Fibroblast of skin of abdomen (primary cell): Measurements from ENCODE around the gene KRT27.

Source experiments
- DNase-seq: peaks from one replicate; pipeline ENCODE4 v3.0.0-alpha.2; 2013

The KRT27 gene

DNA sequence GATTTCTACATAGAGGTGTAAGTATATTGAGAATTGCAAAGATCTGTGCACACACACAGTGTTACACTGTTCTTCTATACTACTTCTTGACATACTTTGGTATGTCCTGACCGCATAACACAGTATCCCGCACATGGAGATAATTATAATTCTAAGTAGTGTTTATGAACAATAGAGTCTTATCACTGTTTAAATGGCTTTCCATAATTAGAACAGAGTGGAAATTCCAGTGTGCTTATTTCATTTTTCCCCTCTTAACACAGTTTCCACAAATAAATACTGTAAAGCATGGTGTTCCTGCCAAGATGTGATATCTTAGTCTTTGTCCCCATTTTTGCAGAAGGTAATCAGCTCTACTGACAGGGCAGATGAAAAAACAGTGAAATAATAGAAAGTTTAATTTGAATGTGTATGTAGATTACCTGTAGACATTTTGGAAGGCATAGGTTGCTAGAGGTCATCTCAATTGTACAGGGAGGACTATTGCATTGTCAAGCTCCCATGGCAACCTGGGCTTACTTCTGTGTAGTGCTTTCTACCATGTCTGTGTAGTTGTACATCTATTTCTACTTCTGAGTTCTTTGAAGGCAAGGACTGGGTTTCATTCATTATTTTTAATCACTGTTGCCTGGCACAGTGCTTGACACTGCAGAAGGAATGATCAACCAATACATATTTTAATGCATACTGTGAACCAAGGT is 27.5 kb upstream of the KRT27 start:
- DNase-seq = peak; percentile 42

DNA sequence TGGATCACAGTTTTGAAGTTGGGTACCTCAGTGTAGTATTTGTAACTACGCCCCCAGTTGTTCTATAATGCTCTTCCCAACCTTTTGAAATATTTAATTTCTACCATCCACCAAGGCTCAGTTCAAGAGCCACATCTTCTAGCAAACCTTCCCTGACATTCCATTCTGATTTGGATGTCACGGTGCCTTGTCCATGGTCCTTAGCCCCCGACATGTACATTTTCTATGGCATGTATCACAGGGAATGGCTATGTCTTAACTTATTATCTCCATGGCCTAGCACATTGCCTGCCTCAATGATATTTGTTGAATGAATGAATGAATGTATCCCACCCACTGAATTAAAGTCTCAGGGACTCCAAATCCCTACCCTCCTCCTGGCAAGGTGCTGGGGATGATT is 23.8 kb upstream of the KRT27 start:
- DNase-seq = no peak

DNA sequence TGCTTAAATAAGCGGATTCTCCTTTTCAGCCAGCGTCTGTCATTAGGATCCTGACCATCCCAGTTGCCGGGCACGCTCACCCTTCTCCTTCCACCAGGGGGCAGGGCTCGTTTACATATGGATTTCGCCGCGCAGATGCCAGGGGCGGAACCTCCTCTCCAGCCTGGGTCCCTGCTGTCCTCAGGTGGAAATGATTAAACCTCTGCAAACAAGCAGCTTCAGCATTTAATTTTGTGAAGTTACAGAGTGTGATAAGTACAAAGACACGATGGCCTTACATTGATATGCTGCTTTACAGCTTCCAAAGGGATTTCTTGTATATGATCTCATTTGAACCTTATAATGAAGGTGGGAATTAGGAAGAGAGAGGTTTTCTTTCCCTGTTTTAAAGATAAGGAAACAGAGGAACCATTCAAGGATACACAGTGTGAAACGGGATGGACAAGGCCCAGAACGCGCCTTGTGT is 21.3 kb upstream of the KRT27 start:
- peak; percentile 66 for DNase-seq

DNA sequence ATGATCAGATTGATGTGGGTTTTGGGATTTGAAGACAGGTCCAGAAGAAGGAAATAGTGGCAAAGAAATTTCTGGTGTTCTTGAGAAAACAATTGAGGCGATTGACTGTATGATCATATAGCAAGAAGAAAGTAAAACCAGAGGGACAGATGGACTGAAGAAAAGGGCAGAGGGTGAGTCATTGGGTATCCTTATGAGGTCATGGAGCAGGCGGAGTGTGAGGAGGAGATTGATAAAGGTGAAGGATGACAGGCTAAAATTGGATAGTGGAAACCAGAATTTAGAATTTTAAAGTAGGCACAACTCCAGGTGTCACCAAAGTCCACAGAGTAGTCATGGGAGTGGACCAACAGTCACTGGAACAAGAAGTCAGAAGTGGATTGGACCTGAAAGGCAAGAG is 18.8 kb upstream of the KRT27 start:
- no peak for DNase-seq

DNA sequence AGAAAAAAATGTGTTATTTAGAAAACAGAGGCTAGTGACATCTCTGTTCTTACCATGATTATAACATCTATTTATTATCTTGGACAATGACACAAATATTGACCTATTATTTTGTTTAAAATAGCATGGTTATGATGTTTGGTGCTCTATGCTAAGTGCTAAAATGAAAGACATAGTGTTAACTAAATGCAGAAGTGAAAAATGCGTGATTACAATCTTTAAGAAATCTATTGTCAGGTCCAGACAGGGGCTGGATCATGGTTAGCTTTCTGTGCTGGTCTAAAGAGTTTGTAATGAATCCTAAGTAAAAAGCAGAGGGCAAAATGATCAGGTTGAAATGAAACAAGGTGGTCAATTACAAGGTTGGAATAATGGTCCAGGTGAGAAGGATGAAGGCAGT is 18.0 kb upstream of the KRT27 start:
- no peak for DNase-seq

DNA sequence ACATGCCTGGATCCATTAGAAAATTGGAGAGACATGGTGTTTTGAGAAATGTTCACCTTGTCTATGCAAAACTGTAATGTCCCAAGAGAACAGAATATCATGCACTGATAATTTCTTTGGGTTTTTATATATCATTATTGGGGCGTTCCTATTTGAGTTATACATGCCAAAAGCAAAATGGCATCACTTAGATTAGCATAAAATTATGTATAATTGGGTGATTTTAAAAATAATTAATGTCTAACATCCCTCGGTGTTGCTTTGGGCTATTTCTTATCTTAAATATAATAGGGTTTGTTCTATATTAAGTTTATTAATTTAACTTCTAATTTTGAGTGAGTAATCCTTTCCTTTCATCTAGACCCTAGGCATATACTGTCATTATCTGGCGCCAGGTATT is 17.5 kb upstream of the KRT27 start, which contains the start of gene KRT28:
Gene KRT28, minus strand, starts transcription at position 101 of the 400 bp plus-strand sequence. Its CDS starts 66 bp downstream, at position 35.
- no peak for DNase-seq

DNA sequence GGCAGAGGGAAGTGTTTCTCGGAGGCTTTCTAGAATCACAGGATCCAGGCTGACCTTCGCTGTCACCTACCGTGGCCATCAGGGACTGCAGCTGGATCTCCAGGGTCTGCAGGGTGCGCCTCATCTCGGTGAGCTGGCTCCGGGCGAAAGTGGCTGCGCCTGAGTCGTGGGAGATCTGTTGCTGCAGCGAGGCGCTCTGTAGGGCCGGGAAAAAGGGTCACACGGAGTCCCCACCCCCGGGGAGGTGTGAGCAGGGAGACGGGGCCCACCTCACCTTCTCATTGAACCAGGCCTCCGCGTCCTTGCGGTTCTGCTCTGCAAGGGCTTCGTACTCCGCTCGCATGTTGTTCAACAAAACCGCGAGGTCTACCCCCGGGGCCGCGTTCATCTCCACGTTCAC is 14.5 kb upstream of the KRT27 start:
- no peak for DNase-seq

DNA sequence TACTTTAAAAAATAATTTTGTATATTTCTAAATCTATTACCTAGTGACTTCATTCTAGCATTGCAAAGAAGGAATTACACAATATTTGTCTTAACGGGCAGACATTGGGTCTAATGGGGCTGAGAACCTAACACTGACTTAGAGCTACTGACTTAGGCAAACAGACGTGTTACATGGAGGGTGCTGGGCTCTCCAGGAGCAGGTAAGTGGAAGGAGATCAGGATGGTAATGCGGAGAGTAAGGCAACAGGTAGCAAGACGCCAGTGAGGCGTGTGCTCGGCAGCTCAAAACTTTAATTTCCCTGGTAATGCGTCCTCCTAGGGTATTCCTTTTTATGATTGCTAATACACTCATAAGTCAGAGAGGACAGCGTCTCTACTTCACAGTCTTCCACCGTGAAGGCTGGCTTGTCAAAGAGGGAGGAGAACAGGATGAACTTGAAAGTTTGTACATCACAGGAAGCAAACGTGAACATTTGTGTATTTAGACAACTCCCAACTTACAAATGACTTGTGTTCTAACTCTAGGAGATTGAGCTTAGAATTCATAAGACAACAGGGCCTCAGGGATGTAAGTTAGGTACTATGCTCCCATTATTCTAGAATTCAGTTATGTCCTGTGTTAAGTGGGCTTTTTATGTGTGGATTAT is 12.8 kb upstream of the KRT27 start:
- DNase-seq = no peak

DNA sequence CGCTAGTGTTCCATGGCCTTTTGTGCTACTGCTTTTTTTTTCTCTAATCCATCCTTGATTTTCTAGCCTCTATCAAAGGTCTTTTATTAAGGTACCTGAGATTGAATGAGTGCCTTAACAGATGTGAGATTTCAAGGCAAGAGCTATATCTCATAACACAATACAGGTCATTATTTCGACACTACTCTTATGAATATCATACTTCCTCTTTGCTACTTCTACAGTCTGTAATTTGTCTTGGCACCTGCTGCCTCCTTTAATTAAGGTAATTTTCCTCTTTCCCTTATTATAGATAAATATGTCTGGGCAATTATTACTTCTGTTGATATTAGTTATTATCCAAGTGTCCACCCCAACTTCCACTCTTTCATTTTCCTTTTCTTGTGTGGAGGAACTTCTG is 12.1 kb upstream of the KRT27 start:
- no peak for DNase-seq

DNA sequence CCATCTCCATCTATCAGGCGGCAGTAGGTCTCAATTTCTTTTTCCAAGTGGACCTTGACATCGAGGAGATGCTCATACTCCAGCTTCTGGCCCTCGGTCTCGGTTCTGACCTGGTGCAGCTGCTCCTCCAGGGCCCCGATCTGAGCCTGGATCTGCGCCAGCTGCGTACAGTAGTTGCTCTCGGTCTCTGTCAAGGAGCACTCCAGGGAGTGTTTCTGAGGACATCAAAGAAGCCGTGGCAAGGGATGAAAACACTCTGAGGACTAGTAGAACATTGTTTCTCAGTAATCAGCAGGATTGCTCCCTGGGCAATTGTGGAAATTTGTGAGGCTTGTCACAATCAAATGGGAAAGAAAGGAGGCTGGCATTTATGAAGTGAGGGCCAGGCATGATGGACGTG is 11.5 kb upstream of the KRT27 start:
- DNase-seq = no peak

DNA sequence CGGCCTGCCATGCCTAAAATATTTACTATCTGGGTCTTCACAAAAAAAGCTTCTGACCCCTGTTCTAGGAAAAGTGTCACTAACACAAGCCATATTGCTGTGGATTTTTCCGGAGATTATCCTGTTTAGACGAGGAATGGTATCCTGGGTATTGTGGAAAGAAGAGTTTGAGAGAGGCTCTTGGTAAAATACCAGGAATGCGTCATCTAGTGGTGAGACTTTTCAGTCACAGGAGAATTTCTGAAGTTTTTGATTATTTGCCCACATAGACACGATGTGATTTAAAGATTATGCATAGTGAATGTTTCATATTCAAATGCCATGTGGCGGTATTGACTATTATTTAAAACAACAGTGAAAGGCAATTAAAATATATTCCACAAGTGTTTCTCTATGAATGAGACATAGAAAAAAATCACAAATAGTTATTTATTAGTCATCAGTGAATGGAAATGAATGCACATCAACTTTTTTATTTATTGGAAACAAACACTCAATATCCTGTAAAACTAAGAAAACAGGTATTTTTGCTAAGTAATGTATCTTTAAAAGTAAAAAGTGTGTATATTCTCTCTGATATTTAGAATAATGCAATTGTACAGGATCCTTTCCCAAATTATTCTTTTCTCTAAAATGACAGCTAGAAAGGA is 9.6 kb upstream of the KRT27 start:
- DNase-seq = peak; percentile 31

DNA sequence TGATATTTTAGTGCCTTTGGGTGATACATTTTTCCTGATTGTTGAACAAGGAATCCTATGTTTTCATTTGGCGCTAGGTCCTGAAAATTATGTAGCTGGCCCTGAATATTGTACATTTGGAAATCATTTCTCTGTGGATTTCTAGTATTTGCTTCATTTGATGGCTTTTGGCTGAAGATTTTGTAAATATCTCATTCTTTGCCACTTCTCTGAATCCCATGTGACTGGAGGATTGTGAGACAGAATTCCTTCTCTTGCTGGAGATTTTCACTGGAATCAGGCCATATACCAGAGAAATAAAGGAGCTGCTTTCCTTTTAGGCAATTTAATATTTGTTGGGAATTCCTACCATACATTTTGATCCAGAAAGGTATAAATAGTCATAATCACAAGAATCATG is 8.8 kb upstream of the KRT27 start:
- DNase-seq = no peak

DNA sequence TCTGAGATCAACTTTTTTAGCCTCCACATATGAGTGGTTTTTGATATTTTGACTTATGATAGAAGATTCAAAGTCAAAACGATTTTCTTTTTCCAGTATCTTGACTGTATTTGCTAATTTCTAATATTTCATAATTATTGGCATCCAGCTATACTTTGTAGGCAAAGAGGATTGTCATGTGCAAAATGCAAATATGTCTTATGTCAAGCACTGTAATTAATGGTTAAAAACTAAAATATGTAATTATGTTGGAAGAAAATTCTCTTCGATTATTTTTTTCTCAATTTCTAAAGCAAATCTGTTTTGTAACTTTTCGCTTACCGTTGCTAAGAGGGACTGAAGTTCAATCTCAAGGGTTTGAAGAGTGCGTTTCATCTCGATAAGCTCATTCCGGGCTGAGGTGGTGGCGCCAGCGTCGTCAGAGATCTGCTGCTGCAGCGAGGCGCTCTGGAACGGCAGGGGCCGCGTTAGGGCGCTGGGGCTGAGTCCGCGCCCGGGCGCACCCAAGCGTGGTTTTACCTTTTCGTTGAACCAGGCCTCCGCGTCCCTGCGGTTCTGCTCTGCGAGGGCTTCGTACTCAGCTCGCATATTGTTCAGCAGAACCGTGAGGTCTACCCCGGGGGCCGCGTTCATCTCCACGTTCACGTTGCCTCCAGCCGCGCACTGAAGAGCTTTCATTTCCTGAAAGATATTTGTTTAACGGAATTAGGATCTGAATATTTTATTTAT is 3.0 kb downstream of the KRT27 start:
- no peak for DNase-seq

DNA sequence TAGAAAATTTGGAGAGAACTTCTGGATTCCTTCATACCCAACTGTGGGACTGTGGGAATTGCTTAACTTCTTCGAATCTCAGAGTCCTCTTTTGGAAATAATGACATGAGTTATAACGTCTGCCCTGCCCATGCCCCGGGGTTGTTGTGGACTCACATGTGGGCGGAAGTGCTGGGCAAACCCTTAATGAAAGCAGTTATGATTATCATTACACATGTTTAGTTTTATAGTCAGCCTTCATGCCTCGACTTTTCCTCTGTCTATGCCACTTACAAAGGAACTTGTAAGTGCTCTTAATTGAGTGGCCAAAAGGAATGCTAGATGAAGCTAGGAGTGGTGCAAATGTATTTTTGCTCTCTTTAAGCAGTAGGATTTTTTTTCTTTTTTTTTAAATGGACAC is 3.9 kb downstream of the KRT27 start:
- no peak for DNase-seq

DNA sequence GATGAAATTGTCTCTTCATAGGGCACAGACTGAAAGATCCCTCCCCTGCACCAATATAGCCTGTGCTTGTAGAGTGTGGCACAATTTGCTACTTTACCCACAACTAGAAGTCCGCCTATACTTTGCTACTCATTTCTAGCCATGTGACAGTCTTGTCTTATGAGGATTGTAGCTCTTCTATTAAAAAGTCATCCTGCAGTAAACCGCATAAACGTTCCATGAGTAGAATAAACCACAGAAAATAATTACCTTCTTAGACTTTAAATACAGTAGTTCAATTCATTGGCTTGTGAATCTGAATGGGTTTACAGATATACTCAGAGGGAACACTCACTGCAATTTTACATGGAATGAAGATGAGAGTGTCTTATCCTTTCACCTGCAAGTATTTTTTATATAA is 4.4 kb downstream of the KRT27 start:
- DNase-seq = no peak

DNA sequence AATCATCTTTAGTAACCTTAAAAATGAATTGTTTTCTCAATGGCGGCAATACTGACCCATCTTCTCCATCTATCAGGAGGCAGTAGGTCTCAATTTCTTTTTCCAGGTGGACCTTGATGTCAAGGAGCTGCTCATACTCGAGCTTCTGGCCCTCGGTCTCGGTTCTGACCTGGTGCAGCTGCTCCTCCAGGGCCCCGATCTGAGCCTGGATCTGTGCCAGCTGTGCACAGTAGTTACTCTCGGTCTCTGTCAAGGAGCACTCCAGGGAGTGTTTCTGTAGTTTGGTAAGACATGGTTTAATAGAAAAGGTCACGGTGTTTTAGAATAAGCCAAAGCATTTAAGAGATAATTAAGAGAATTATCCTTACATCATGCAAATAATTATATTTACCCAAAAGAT is 4.9 kb downstream of the KRT27 start:
- DNase-seq = no peak

DNA sequence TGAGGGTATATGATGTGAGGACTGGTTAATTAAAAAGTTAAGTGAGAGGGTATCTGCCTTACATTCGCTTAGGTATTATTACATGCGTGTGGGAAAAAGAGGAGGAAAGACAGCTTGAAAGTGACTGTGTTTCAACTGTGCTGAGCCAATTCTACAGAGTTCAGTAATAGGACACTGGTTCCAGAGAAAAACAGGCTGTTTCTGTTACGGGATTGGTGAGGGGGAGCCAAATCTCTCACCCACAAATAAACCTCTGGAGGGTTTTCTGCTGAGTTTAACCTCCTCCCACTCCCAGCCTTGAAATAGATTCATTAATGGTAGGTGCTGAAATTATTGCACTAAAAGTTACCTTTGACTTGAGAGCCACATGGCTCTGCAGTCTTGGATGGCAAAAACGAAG is 6.4 kb downstream of the KRT27 start:
- no peak for DNase-seq

DNA sequence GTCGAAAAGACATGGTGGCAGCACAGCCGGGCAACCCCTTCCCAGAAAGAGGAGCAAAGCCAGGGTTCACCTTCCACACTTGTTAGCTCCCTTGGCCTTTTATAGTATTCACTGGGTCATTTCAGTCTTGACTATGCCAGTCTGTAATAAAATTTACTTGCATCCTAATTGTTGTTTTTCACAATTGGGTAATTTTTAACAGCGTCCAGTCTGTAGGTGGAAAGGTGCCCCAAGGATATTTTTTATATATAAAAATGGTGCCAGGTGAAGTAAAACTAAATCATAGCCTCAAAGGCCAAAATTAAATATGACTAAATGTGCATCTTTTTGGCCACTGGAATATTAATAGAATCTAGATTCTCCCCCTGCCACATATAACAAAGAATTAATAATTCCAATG is 10.2 kb downstream of the KRT27 start, which contains the start of gene KRT26:
Gene KRT26, minus strand, starts transcription at position 101 of the 400 bp plus-strand sequence. Its CDS starts 88 bp downstream, at position 13.
- DNase-seq = no peak

DNA sequence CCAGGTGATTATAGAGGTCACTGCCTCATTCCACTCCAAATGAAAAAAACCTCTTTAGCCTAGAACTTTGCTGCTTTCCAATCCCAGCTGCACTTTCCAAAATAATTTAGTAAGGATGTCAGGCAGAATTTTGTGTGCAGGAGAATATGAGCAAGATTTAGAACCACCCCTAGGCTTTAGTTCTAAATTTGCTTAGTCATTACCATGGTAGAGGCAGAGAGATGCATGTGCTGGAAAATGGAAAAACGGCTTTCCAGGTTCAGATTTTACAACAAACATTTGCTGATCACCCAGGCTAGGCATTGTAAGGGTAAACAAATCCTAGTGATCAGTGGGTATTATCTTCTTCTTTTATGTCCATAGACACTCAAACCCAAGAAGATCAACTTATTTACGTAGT is 16.7 kb downstream of the KRT27 start:
- DNase-seq = no peak

DNA sequence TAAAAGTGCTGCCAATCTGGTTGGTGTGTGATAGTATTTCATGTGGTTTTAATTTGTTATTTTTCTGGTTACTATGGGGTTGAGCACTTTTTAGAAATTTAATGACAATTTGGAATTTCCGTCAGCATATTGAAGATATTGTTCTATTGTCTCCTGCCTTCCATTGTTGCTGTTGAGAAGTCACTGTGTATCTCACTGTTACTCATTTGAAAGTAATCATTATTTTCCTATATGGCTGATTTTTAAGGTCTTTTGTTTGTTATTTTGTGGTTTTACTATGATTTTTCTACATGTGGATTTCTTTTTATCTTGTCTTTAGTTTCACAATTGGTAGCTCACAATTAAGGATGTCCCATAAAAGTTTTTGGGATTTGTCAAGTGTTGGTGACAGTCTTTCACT is 18.6 kb downstream of the KRT27 start:
- DNase-seq = no peak

DNA sequence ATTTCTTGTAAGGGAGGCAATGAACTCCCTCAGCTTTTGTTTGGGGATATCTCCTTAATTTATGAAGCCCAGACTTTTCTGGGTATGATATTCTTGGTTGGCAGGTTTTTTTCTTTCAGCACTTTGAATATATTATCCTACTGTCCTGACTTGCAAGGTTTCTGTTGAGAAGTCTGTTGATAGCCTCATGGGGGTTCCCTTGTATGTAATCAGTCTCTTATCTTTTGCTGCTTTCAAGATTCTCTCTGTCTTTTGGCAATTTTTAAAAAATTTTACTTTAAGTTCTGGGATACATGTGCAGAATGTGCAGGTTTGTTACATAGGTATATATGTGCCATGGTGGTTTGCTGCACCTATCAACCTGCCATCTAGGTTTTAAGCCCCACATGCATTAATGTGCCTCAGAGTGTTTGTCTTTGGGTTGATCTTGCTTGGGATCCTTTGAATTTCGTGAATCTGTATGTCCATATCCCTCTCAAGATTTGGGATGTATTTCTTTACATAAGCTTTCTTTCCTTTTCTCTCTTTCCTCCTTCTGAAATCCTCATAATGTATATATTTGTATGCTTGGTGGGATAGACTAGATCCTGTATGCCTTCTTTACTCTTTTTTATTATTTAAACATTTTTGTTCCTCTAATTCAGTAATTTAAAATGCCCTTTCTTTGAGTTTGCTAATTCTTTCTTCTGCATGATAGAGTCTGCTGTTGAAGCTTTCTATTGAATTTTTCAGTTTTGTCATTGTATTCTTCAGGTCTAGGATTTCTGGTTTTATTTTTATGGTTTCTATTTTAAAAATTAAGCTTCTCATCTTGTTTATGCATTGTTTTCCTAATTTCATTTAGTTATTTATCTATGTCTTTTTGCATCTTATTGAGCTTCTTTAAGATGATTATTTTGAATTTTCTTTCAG is 22.0 kb downstream of the KRT27 start:
- DNase-seq = no peak

DNA sequence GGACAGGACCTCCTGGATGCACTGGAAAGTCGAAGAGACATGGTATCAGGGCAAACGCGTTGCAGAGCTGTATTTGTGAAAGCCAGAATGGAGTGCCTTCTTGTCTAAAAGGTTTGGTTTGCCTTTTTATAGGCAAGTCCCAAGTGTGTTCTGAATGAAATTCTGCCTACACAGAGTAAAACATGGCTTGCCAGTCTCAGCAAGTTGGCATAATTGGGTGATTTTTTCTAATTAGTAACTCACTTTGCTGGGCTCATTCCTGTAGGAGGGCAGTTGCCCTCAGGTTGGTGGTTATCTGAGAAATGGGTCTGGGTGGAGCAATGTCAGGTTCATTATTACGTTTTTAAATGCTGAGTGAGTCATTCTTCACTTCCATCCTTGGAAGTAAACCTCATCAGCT is 27.1 kb downstream of the KRT27 start, which contains the start of gene KRT25:
Gene KRT25, minus strand, starts transcription at position 101 of the 400 bp plus-strand sequence. Its CDS starts 60 bp downstream, at position 41.
- no peak for DNase-seq
